H1 (cell line): Measurements from ENCODE around the gene CYP11A1. TPM values are rescaled to one million over a fixed set of nuclear protein-coding genes. Genes with fewer than 3 reads are reported as not detected.

ENCODE experiments used
- CTCF ChIA-PET: fragments of 300-600 bp; sonication (Branson Sonifier 250); formaldehyde crosslinking; loops from one replicate; lab custom pipeline; 2021; ENCODE audit not compliant: partially characterized antibody; lab: Charles Lee
- POLR2A ChIA-PET: fragments of 300-600 bp; sonication (Branson Sonifier 250); formaldehyde crosslinking; loops from one replicate; lab custom pipeline; 2021; ENCODE audit warnings: inconsistent platforms; ENCODE audit not compliant: partially characterized antibody; lab: Charles Lee
- DNase-seq, 2 experiments: peaks; one replicate each; pipeline versions ENCODE4 v3.0.0 to v3.0.0-alpha.2; 2010 to 2022; ENCODE audit warnings: low spot score in 2 of 2, low read depth in 1 of 2, mixed read lengths in 1 of 2
- FAIRE-seq: peaks from 2 replicates; lab custom pipeline; 2011; peaks lifted over from hg19 to GRCh38; lab: Jason Lieb, UNC
- H2AFZ ChIP-seq: 2 replicates; pipeline ENCODE4 v1.8.1; 2012; ENCODE audit warnings: low read length, inconsistent platforms
- H2AK5ac ChIP-seq: 2 replicates; pipeline ENCODE4 v1.6.1; 2013; ENCODE audit warnings: low read depth, low read length
- H2BK120ac ChIP-seq: replicated peaks from 2 replicates; pipeline ENCODE3; 2013; ENCODE audit warnings: low read depth, low read length, inconsistent platforms
- H2BK12ac ChIP-seq: 2 replicates; pipeline ENCODE4 v1.6.1; 2013; ENCODE audit warnings: low read depth, low read length
- H2BK15ac ChIP-seq: 2 replicates; pipeline ENCODE4 v1.6.1; 2013; ENCODE audit warnings: low read length
- H2BK20ac ChIP-seq: 2 replicates; pipeline ENCODE4 v1.6.1; 2013; ENCODE audit warnings: low read length
- H2BK5ac ChIP-seq: 2 replicates; pipeline ENCODE4 v1.6.1; 2013; ENCODE audit warnings: low read depth, low read length
- H3K14ac ChIP-seq: 2 replicates; pipeline ENCODE4 v1.6.1; 2013; ENCODE audit warnings: inconsistent platforms; ENCODE audit not compliant: insufficient read length
- H3K18ac ChIP-seq: 2 replicates; pipeline ENCODE4 v1.6.1; 2013; ENCODE audit warnings: low read length; ENCODE audit errors: extremely low read depth
- H3K23ac ChIP-seq: 2 replicates; pipeline ENCODE4 v1.6.1; 2013; ENCODE audit warnings: inconsistent platforms; ENCODE audit not compliant: insufficient read length
- H3K23me2 ChIP-seq: 2 replicates; pipeline ENCODE4 v1.6.1; 2013; ENCODE audit warnings: low read depth, low read length
- H3K27ac ChIP-seq: 2 replicates; pipeline ENCODE4 v1.6.1; 2011; ENCODE audit warnings: low read depth, low read length, inconsistent platforms
- H3K27me3 ChIP-seq, 4 experiments: replicated peaks in 1 of 4; 1 replicate in 1 of 4; 2 replicates in 3 of 4; pipeline versions ENCODE4 v1.6.1 to v1.8.1; 2011 to 2013; ENCODE audit warnings: low read length in 3 of 4, mild to moderate bottlenecking in 3 of 4, inconsistent platforms in 2 of 4, mixed read lengths in 2 of 4, moderate library complexity in 1 of 4; ENCODE audit not compliant: control insufficient read depth in 3 of 4, insufficient read depth in 3 of 4; ENCODE audit errors: extremely low read depth in 1 of 4
- H3K36me3 ChIP-seq, 4 experiments: 2 replicates each; pipeline versions ENCODE4 v1.6.1 to v1.8.1; 2011 to 2013; ENCODE audit warnings: mild to moderate bottlenecking in 4 of 4, low read length in 3 of 4, moderate library complexity in 2 of 4, control low read depth in 1 of 4, inconsistent platforms in 1 of 4; ENCODE audit not compliant: insufficient read depth in 4 of 4, control insufficient read depth in 2 of 4
- H3K4ac ChIP-seq: replicated peaks from 2 replicates; pipeline ENCODE3; 2013; ENCODE audit warnings: low read length, low read depth, mixed read lengths, inconsistent platforms; ENCODE audit not compliant: insufficient read length
- H3K4me1 ChIP-seq, 4 experiments: replicated peaks in 1 of 4; 1 replicate in 1 of 4; 2 replicates in 3 of 4; pipeline versions ENCODE4 v1.6.1 to v1.8.1; 2011 to 2013; ENCODE audit warnings: low read length in 3 of 4, inconsistent platforms in 2 of 4, mixed read lengths in 1 of 4; ENCODE audit not compliant: insufficient read depth in 4 of 4, control insufficient read depth in 3 of 4
- H3K4me2 ChIP-seq, 2 experiments: 2 replicates each; pipeline versions ENCODE4 v1.6.1 to v1.8.1; 2011 to 2013; ENCODE audit warnings: low read depth in 2 of 2, low read length in 2 of 2, control low read depth in 1 of 2, inconsistent platforms in 1 of 2, mild to moderate bottlenecking in 1 of 2; ENCODE audit not compliant: insufficient read depth in 1 of 2
- H3K4me3 ChIP-seq, 4 experiments: fragments of 200-600, 300-600 bp in 1 of 4; sonication (generic), shearing (Covaris generic), sonication (Bioruptor Twin) in 1 of 4; 2 replicates each; pipeline versions ENCODE4 v1.5.1 to v1.8.1; 2011 to 2016; ENCODE audit warnings: low read length in 4 of 4, low read depth in 3 of 4, control low read depth in 2 of 4, inconsistent platforms in 2 of 4, mild to moderate bottlenecking in 2 of 4, mixed read lengths in 1 of 4, moderate library complexity in 1 of 4; ENCODE audit not compliant: insufficient read depth in 2 of 4; ENCODE audit errors: extremely low read depth in 1 of 4
- H3K56ac ChIP-seq: replicated peaks from 2 replicates; pipeline ENCODE3; 2013; ENCODE audit warnings: low read depth, mild to moderate bottlenecking, mixed read lengths, low read length, inconsistent platforms; ENCODE audit not compliant: insufficient read length
- H3K79me1 ChIP-seq: 2 replicates; pipeline ENCODE4 v1.6.1; 2013; ENCODE audit warnings: low read depth, low read length, control low read depth
- H3K79me2 ChIP-seq, 2 experiments: 2 replicates each; pipeline versions ENCODE4 v1.6.1 to v1.8.1; 2012 to 2013; ENCODE audit warnings: low read length in 2 of 2, mild to moderate bottlenecking in 2 of 2, inconsistent platforms in 1 of 2; ENCODE audit not compliant: insufficient read depth in 2 of 2, control insufficient read depth in 1 of 2
- H3K9ac ChIP-seq, 4 experiments: replicated peaks in 1 of 4; 1 replicate in 1 of 4; 2 replicates in 3 of 4; pipeline versions ENCODE4 v1.6.1 to v1.8.1; 2011 to 2013; ENCODE audit warnings: low read depth in 3 of 4, low read length in 3 of 4, control low read depth in 2 of 4, mild to moderate bottlenecking in 2 of 4, moderate library complexity in 2 of 4, inconsistent platforms in 1 of 4; ENCODE audit errors: extremely low read depth in 1 of 4
- H3K9me3 ChIP-seq, 2 experiments: 2 replicates each; pipeline versions ENCODE4 v1.6.1 to v1.8.1; 2012 to 2013; ENCODE audit warnings: mild to moderate bottlenecking in 2 of 2, moderate library complexity in 2 of 2, control low read depth in 1 of 2, inconsistent platforms in 1 of 2, low read depth in 1 of 2, low read length in 1 of 2, mixed read lengths in 1 of 2; ENCODE audit not compliant: insufficient read depth in 2 of 2
- H4K20me1 ChIP-seq, 2 experiments: replicated peaks in 1 of 2; 2 replicates each; pipeline versions ENCODE3 to v1.8.1; 2011 to 2013; ENCODE audit warnings: inconsistent platforms in 2 of 2, low read length in 2 of 2, mild to moderate bottlenecking in 1 of 2; ENCODE audit not compliant: insufficient read depth in 2 of 2, control insufficient read depth in 1 of 2
- H4K5ac ChIP-seq: 2 replicates; pipeline ENCODE4 v1.6.1; 2013; ENCODE audit warnings: low read length, low read depth, mixed read lengths, inconsistent platforms; ENCODE audit not compliant: insufficient read length
- H4K8ac ChIP-seq: 2 replicates; pipeline ENCODE4 v1.8.0; 2013; ENCODE audit warnings: mild to moderate bottlenecking, moderate library complexity, low read length, inconsistent platforms; ENCODE audit not compliant: insufficient read depth; ENCODE audit errors: extremely low read depth
- H4K91ac ChIP-seq: replicated peaks from 2 replicates; pipeline ENCODE3; 2013; ENCODE audit warnings: low read length, mixed read lengths, inconsistent platforms; ENCODE audit not compliant: insufficient read length
- CEBPB ChIP-seq: IDR thresholded peaks from 2 replicates; pipeline ENCODE4 v1.6.1; 2012; ENCODE audit warnings: low read depth, low read length
- CTBP2 ChIP-seq: IDR thresholded peaks from 2 replicates; pipeline ENCODE4 v1.7.0; 2011; ENCODE audit warnings: borderline replicate concordance, mild to moderate bottlenecking, moderate library complexity, mixed read lengths, low read length; ENCODE audit not compliant: insufficient read depth, insufficient read length
- HDAC2 ChIP-seq, 2 experiments: fragments of 300-600 bp in 1 of 2; sonication (generic) in 1 of 2; IDR thresholded peaks; 2 replicates each; pipeline ENCODE4 v1.6.1; 2011 to 2012; ENCODE audit warnings: low read depth in 2 of 2, low read length in 2 of 2, mild to moderate bottlenecking in 2 of 2, moderate library complexity in 2 of 2, borderline replicate concordance in 1 of 2, inconsistent platforms in 1 of 2
- HDAC6 ChIP-seq: IDR thresholded peaks from one replicate; pipeline ENCODE4 v1.7.1; 2012; ENCODE audit warnings: low read depth, mild to moderate bottlenecking, inconsistent platforms, low read length, moderate library complexity
- RAD21 ChIP-seq, 2 experiments: IDR thresholded peaks in 1 of 2; conservative IDR thresholded peaks in 1 of 2; 2 replicates each; pipeline ENCODE4 v1.6.1; 2011; ENCODE audit warnings: low read depth in 2 of 2, low read length in 2 of 2, improper control_type of control experiment in 1 of 2, inconsistent platforms in 1 of 2, mild to moderate bottlenecking in 1 of 2, moderate library complexity in 1 of 2
- RXRA ChIP-seq: IDR thresholded peaks from 2 replicates; pipeline ENCODE4 v1.6.1; 2011; ENCODE audit warnings: low read depth, mild to moderate bottlenecking, low read length, moderate library complexity; ENCODE audit not compliant: insufficient read depth
- SIN3A ChIP-seq, 2 experiments: IDR thresholded peaks in 1 of 2; conservative IDR thresholded peaks in 1 of 2; 2 replicates each; pipeline ENCODE4 v1.6.1; 2011 to 2012; ENCODE audit warnings: low read length in 2 of 2, improper control_type of control experiment in 1 of 2, low read depth in 1 of 2, mild to moderate bottlenecking in 1 of 2
- SP1 ChIP-seq: IDR thresholded peaks from 2 replicates; pipeline ENCODE4 v1.6.1; 2011; ENCODE audit warnings: low read depth, low read length
- whole genome bisulfite sequencing, 2 experiments: shearing (Covaris generic) in 1 of 2; methylation state at CpG; one replicate each; pipeline versions ENCODE4 v1.1.6 to v1.1.7; 2013 to 2015; ENCODE audit warnings: low lambda C conversion rate in 2 of 2, mixed read lengths in 2 of 2, inconsistent platforms in 1 of 2, low coverage in 1 of 2, missing lambda C conversion rate in 1 of 2; ENCODE audit not compliant: insufficient replicate concordance in 2 of 2, insufficient coverage in 1 of 2, insufficient read length in 1 of 2; ENCODE audit errors: extremely low coverage in 1 of 2, missing lambda C conversion rate in 1 of 2; 5-methylcytosine and 5-hydroxymethylcytosine counted together
- polyA plus RNA-seq, 7 experiments: library from polyadenylated mRNA; depleted of rRNA in 3 of 7; stranded (reverse) in 5 of 7; unstranded in 2 of 7; fragments of >200 nt in 5 of 7; fragments of 200-250 nt in 2 of 7; gene quantifications; 1 replicate in 5 of 7; 2 replicates in 1 of 7; 4 replicates in 1 of 7; pipeline versions ENCODE4 v1.2.1 to v1.2.3, GENCODE V29; 2011 to 2013; ENCODE audit warnings: missing spikeins in 2 of 7, mixed read lengths in 2 of 7
- total RNA-seq: library from RNA; stranded (reverse); fragmentation: NEBNext Ultra II Directional; extraction: Animal tissue kit (Norgen Biotek cat#: 25700); gene quantifications from 2 replicates; pipeline ENCODE4 v1.2.1, GENCODE V29; 2021
- TF ChIP-seq, protein P1 (sequence below), 3 experiments: IDR thresholded peaks; 1 replicate in 2 of 3; 2 replicates in 1 of 3; pipeline versions ENCODE4 v1.5.1 to v1.6.1; 2011; ENCODE audit warnings: low read length in 3 of 3, mild to moderate bottlenecking in 3 of 3, inconsistent platforms in 2 of 3, low read depth in 1 of 3, moderate library complexity in 1 of 3; ENCODE audit not compliant: insufficient read depth in 1 of 3; ENCODE audit errors: control extremely low read depth in 1 of 3

The CYP11A1 gene
- total and polyA plus RNA-seq, 2 of the 8 experiments (the other 6 are each of a cell fraction or from before 2014, with no cell fraction given), result 1.9 to 7.2 TPM

DNA sequence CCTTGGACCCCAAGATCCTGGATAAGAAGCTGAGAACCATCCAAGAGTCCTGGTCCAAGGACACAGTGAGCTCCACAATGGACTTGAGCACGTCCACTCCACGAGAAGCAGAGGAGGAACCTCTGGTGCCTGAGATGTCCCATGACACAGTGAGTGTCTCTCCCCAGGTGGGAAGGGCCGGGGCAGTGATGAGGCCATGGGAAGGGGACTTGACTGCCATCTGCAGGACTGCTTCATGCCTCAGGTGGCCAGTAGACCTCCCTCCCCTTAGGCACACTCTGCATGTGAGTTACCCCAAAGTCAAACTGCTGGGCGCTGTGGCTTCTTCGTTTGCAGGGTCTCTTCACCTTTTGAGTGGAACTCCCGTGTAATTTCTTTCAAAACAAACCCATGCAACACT, 71.6 kb downstream of the CYP11A1 start:
- no peak overlapping the region for H3K18ac ChIP-seq
- H3K79me1 ChIP-seq, result no peaks in the 10 kb centered on the region
- ChIA-PET CTCF (interaction anchor here (0.8 to 2.3 kb wide), 13 partner anchors 11 to 322 kb away, joined by 3 to 11 read pairs (median 4); no protein-coding TSS in a partner anchor), POLR2A (no interaction called here)
- no peaks in the 10 kb centered on the region for H3K79me2 ChIP-seq
- H3K4ac ChIP-seq, result no peak overlapping the region
- H3K4me2 ChIP-seq, result no peak overlapping the region
- H2BK20ac ChIP-seq, result 0 out of 2 replicates have a peak overlapping the region, but pooled peaks have one; percentile 21
- DNase-seq, result no peak
- no peak for FAIRE-seq
- H3K56ac ChIP-seq, result no peak overlapping the region
- no peak overlapping the region for H2BK15ac ChIP-seq
- H3K27me3 ChIP-seq, result peaks cover 2 to 21% (median 13%) of the 10 kb centered on the region in 4 experiments
- H3K27ac ChIP-seq, result no peak overlapping the region
- peaks cover 0 to 2% of the 10 kb centered on the region in 2 experiments for H4K20me1 ChIP-seq
- H3K23ac ChIP-seq, result no peak overlapping the region
- H3K36me3 ChIP-seq, result no peaks in the 10 kb centered on the region
- no peak overlapping the region for H3K9ac ChIP-seq
- H3K4me1 ChIP-seq, result peaks cover 11 to 20% (median 12%) of the 10 kb centered on the region in 4 experiments
- no peak overlapping the region for H2BK5ac ChIP-seq
- no peak overlapping the region for H2BK120ac ChIP-seq
- H4K91ac ChIP-seq, result no peak overlapping the region
- no peak overlapping the region for H3K14ac ChIP-seq
- H4K5ac ChIP-seq, result no peak overlapping the region
- H4K8ac ChIP-seq, result no peak overlapping the region
- H3K4me3 ChIP-seq, result no peak overlapping the region
- H3K23me2 ChIP-seq, result peaks cover 2% of the 10 kb centered on the region; the same call in 1 of the 2 replicates
- 82% methylated on average over 6 of the region's 6 CpGs; no CpG with 5 or more reads in 1 of the 2 experiments for WGBS, 2 experiments
- no peak overlapping the region for H2AK5ac ChIP-seq
- no peaks in the 10 kb centered on the region for H3K9me3 ChIP-seq
- H2AFZ ChIP-seq, result no peak overlapping the region
- no peak overlapping the region for H2BK12ac ChIP-seq
- TF ChIP-seq CEBPB (no peak), HDAC2 (IDR thresholded peaks at IDR 0.05; ENCODE audit: borderline replicate concordance in 1 of 2, low read depth in 2 of 2, low read length in 2 of 2) (no peak), HDAC6 (no peak), RXRA (no peak), CTBP2 (no peak), RAD21 (IDR thresholded peaks at IDR 0.05 in 1 of 2, conservative IDR thresholded peaks at IDR 0.05 in 1 of 2; ENCODE audit: low read depth in 2 of 2, low read length in 2 of 2) (peak; percentile 50 to 58), SIN3A (conservative IDR thresholded peaks at IDR 0.05 in 1 of 2, IDR thresholded peaks at IDR 0.05 in 1 of 2; ENCODE audit: low read depth in 1 of 2, low read length in 2 of 2) (no peak), SP1 (no peak)
- TF ChIP-seq, protein P1, sequence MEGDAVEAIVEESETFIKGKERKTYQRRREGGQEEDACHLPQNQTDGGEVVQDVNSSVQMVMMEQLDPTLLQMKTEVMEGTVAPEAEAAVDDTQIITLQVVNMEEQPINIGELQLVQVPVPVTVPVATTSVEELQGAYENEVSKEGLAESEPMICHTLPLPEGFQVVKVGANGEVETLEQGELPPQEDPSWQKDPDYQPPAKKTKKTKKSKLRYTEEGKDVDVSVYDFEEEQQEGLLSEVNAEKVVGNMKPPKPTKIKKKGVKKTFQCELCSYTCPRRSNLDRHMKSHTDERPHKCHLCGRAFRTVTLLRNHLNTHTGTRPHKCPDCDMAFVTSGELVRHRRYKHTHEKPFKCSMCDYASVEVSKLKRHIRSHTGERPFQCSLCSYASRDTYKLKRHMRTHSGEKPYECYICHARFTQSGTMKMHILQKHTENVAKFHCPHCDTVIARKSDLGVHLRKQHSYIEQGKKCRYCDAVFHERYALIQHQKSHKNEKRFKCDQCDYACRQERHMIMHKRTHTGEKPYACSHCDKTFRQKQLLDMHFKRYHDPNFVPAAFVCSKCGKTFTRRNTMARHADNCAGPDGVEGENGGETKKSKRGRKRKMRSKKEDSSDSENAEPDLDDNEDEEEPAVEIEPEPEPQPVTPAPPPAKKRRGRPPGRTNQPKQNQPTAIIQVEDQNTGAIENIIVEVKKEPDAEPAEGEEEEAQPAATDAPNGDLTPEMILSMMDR (IDR thresholded peaks at IDR 0.05; ENCODE audit: control extremely low read depth in 1 of 3, insufficient read depth in 1 of 3, low read depth in 1 of 3, low read length in 3 of 3), result peak in 2 of 3 experiments; percentile 49 to 59; a peak in 3 of 4 replicates
